Ishikawa (cell line): Measurements from ENCODE around the gene PAIP2.

Experiments used
- CEBPB ChIP-seq: IDR thresholded peaks from 2 replicates; pipeline ENCODE4 v1.6.1; 2012
- CREB1 ChIP-seq: IDR thresholded peaks from 2 replicates; pipeline ENCODE4 v1.6.1; 2012; ENCODE audit warnings: low read depth
- EGR1 ChIP-seq: IDR thresholded peaks from 2 replicates; pipeline ENCODE4 v1.6.1; 2012
- EP300 ChIP-seq: IDR thresholded peaks from 2 replicates; pipeline ENCODE4 v1.6.1; 2012; ENCODE audit warnings: borderline replicate concordance
- FOXM1 ChIP-seq: IDR thresholded peaks from 2 replicates; pipeline ENCODE4 v1.6.1; 2012; ENCODE audit warnings: low read depth, borderline replicate concordance
- NFIC ChIP-seq: IDR thresholded peaks from 2 replicates; pipeline ENCODE4 v1.6.1; 2012
- RAD21 ChIP-seq: IDR thresholded peaks from 2 replicates; pipeline ENCODE4 v1.6.1; 2012; ENCODE audit warnings: low read depth
- TAF1 ChIP-seq: IDR thresholded peaks from 2 replicates; pipeline ENCODE4 v1.6.1; 2012; ENCODE audit warnings: low read depth, mild to moderate bottlenecking
- TCF12 ChIP-seq: IDR thresholded peaks from 2 replicates; pipeline ENCODE4 v1.6.1; 2012; ENCODE audit warnings: low read depth
- TEAD4 ChIP-seq: IDR thresholded peaks from 2 replicates; pipeline ENCODE4 v1.6.1; 2012
- USF1 ChIP-seq: IDR thresholded peaks from 2 replicates; pipeline ENCODE4 v1.6.1; 2012
- YY1 ChIP-seq: IDR thresholded peaks from 2 replicates; pipeline ENCODE4 v1.6.1; 2012; ENCODE audit warnings: low read depth
- ZBTB7A ChIP-seq: IDR thresholded peaks from 2 replicates; pipeline ENCODE4 v1.6.1; 2012; ENCODE audit warnings: low read depth
- TF ChIP-seq, protein P1 (sequence below): IDR thresholded peaks from 2 replicates; pipeline ENCODE4 v1.6.1; 2012
- TF ChIP-seq, protein P2 (sequence below): IDR thresholded peaks from 2 replicates; pipeline ENCODE4 v1.6.1; 2012; ENCODE audit warnings: low read depth, mild to moderate bottlenecking

PAIP2 gene

GRCh38 chr5:139407517-139407916, 65.9 kb downstream of the PAIP2 start:
- no peak for TF ChIP-seq TAF1
- TF ChIP-seq, protein P1, sequence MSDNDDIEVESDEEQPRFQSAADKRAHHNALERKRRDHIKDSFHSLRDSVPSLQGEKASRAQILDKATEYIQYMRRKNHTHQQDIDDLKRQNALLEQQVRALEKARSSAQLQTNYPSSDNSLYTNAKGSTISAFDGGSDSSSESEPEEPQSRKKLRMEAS, result no peak
- TF ChIP-seq USF1, result no peak
- TF ChIP-seq NFIC, result no peak
- no peak for TF ChIP-seq ZBTB7A
- TF ChIP-seq EP300, result no peak
- TF ChIP-seq TCF12, result no peak
- TF ChIP-seq CREB1, result no peak
- no peak for TF ChIP-seq TEAD4
- TF ChIP-seq, protein P2, sequence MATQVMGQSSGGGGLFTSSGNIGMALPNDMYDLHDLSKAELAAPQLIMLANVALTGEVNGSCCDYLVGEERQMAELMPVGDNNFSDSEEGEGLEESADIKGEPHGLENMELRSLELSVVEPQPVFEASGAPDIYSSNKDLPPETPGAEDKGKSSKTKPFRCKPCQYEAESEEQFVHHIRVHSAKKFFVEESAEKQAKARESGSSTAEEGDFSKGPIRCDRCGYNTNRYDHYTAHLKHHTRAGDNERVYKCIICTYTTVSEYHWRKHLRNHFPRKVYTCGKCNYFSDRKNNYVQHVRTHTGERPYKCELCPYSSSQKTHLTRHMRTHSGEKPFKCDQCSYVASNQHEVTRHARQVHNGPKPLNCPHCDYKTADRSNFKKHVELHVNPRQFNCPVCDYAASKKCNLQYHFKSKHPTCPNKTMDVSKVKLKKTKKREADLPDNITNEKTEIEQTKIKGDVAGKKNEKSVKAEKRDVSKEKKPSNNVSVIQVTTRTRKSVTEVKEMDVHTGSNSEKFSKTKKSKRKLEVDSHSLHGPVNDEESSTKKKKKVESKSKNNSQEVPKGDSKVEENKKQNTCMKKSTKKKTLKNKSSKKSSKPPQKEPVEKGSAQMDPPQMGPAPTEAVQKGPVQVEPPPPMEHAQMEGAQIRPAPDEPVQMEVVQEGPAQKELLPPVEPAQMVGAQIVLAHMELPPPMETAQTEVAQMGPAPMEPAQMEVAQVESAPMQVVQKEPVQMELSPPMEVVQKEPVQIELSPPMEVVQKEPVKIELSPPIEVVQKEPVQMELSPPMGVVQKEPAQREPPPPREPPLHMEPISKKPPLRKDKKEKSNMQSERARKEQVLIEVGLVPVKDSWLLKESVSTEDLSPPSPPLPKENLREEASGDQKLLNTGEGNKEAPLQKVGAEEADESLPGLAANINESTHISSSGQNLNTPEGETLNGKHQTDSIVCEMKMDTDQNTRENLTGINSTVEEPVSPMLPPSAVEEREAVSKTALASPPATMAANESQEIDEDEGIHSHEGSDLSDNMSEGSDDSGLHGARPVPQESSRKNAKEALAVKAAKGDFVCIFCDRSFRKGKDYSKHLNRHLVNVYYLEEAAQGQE, result no peak
- no peak for TF ChIP-seq EGR1
- no peak for TF ChIP-seq CEBPB
- no peak for TF ChIP-seq YY1

DNA sequence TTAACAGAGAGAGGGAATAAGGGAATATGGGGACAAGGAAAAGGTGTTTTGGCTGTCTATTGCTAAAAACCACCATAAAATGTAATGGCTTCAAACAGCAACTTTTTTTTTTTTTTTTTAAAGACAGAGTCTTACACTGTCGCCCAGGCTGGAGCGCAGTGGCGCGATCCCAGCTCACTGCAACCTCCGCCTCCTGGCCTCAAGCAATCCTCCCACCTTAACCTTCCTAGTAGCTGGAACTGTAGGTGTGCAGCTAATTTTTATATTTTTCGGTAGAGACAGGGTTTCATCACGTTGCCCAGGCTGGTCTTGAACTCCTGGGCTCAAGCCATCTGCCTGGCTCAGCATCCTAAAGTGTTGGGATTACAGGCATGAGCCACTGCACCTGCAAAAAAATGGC, 66.5 kb downstream of the PAIP2 start:
- TF ChIP-seq USF1 (no peak), TEAD4 (no peak), ZBTB7A (no peak), FOXM1 (no peak)
- TF ChIP-seq, protein P1, result no peak
- TF ChIP-seq, protein P2, result no peak

DNA sequence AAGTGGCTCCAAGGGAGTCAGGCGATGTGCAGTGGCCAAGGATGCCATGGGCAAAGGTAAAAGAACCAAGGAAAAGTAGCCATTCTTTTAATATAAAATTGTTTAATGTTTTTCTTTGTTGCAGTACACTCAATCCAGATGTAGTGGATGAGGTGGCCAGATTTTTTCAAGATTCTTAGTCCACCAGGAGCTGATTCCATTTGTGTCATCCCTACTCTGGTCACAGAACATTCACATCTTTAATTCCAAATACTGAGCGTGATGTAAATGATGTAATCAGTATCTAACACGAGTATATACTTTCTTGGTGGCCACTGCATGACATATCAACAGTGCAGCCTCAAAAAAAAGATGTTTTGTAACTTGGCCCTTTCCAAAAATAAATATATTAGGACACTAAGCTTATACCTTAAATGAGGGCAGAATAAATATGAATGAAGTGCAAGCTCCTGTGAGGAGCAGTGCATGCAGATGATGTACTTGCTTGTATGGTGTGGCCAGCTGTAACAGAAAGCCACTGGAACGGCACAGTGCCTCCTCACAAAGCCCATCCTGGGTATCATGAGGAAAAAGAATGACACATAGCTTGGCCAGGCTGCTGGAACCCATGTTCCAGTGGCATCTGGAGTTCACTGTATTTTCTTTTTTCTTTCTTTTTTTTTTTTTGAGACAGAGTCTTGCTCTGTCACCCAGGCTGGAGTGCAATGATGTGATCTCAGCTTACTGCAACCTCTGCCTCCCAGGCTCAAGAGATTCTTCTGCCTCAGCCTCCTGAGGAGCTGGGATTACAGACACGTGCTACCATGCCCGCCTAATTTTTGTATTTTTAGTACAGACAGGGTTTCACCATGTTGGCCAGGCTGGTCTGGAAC, 68.7 kb downstream of the PAIP2 start:
- TF ChIP-seq EGR1, result no peak
- TF ChIP-seq, protein P1, result no peak
- TF ChIP-seq CREB1, result no peak
- no peak for TF ChIP-seq EP300
- TF ChIP-seq ZBTB7A, result no peak
- no peak for TF ChIP-seq TAF1
- no peak for TF ChIP-seq TCF12
- TF ChIP-seq NFIC, result no peak
- TF ChIP-seq USF1, result no peak
- TF ChIP-seq YY1, result no peak
- TF ChIP-seq TEAD4, result no peak
- TF ChIP-seq CEBPB, result no peak
- no peak for TF ChIP-seq FOXM1
- TF ChIP-seq RAD21, result no peak
- TF ChIP-seq, protein P2, result no peak
